Muscle layer of colon (tissue), 2 donors: ENCODE measurements around the gene ZNF132.
"Not testable (repeated sequence)": the region's sequence is repeated elsewhere in the genome, so short reads cannot be mapped to it uniquely, and the experiment has no call there.

Experiments
- H3K27ac ChIP-seq: one replicate; pipeline ENCODE4 v1.7.0; 2013; ENCODE audit warnings: low read depth, mild to moderate bottlenecking, low read length, moderate library complexity
- H3K27me3 ChIP-seq, 2 donors: one replicate each; pipeline ENCODE4 v1.7.0; 2013; ENCODE audit warnings: low read length in 2 of 2, mild to moderate bottlenecking in 2 of 2; ENCODE audit not compliant: insufficient read depth in 2 of 2, control insufficient read depth in 1 of 2
- H3K36me3 ChIP-seq: one replicate; pipeline ENCODE4 v1.7.0; 2013; ENCODE audit warnings: mild to moderate bottlenecking, low read length; ENCODE audit not compliant: insufficient read depth
- H3K4me1 ChIP-seq: one replicate; pipeline ENCODE4 v1.7.0; 2013; ENCODE audit warnings: mild to moderate bottlenecking, low read length; ENCODE audit not compliant: insufficient read depth
- H3K4me3 ChIP-seq, 2 donors: one replicate each; pipeline ENCODE4 v1.7.0; 2013; ENCODE audit warnings: low read length in 2 of 2, low read depth in 1 of 2, mild to moderate bottlenecking in 1 of 2, moderate library complexity in 1 of 2
- H3K9ac ChIP-seq: one replicate; pipeline ENCODE4 v1.7.0; 2013; ENCODE audit warnings: low read length
- H3K9me3 ChIP-seq: one replicate; pipeline ENCODE4 v1.7.0; 2013; ENCODE audit warnings: mild to moderate bottlenecking, low read length
- donor health status: abdominal sarcoma.
- donor health status: Adenocarcinoma of cecum.

The ZNF132 gene

DNA sequence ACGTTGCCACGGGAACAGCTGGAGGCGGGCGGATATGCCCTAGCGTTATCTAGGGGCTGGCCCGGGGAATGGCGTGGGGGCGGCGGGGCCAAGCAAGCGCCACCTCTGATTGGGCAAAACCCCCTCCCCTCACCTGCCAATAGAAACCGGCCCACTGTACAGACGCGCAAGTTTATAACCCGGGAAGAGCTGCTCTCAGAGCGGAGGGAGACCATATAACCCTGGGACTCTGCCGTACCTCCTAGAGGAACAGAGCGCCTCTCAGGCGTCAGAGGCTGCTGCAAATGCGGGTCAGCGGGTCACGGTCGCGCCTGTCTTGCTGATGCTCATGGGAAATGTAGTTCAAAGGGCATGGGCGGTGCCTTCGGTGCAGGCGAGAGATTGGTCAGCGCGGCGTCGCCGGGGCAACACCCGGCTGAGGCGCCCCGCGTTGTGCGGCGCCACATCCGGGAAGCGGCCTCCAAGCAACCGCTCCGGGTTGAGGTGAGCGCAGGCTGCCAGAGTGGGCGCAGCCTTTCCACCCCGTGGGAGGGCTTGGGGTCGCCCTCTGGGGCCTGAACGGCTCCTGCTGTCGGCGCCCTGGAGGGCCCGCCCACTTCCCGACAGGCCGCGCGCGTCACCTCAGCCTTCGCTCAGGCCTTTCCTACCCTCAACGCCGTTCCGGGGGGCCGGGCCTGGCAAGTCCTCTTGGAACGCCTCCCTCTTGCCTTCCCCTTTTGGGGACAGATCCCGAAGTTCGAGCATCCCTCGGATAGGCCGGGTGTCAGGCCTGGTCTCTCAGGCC lies 36.0 kb upstream of the ZNF132 start, which contains the start of gene ZNF446:
Gene ZNF446 (plus strand): TSS at position 639 of the 784 bp plus-strand sequence. CDS start 867 bp downstream, outside the sequence.
- no peaks in the 10 kb centered on the region for H3K27me3 ChIP-seq
- peak within 1 kb of the TSS; percentile 63 for H3K9ac ChIP-seq
- peaks cover 18% of the 10 kb centered on the region for H3K4me1 ChIP-seq
- peak within 1 kb of the TSS; percentile 53 for H3K27ac ChIP-seq
- no peaks in the 10 kb centered on the region for H3K9me3 ChIP-seq
- peaks cover 28% of the 10 kb centered on the region for H3K36me3 ChIP-seq
- H3K4me3 ChIP-seq: peak within 1 kb of the TSS; percentile 39 to 88

- Histone ChIP-seq H3K4me3 (peak overlapping the region; percentile 39 to 88), H3K9ac (peak overlapping the region; percentile 63), H3K27ac (peak overlapping the region; percentile 53), H3K27me3 (no peaks in the 10 kb centered on the region), H3K36me3 (peaks cover 23% of the 10 kb centered on the region), H3K4me1 (peaks cover 18% of the 10 kb centered on the region), H3K9me3 (no peaks in the 10 kb centered on the region)
These were observed 35.2 kb upstream of the ZNF132 start for GRCh38 chr19:58474997-58475713.

DNA sequence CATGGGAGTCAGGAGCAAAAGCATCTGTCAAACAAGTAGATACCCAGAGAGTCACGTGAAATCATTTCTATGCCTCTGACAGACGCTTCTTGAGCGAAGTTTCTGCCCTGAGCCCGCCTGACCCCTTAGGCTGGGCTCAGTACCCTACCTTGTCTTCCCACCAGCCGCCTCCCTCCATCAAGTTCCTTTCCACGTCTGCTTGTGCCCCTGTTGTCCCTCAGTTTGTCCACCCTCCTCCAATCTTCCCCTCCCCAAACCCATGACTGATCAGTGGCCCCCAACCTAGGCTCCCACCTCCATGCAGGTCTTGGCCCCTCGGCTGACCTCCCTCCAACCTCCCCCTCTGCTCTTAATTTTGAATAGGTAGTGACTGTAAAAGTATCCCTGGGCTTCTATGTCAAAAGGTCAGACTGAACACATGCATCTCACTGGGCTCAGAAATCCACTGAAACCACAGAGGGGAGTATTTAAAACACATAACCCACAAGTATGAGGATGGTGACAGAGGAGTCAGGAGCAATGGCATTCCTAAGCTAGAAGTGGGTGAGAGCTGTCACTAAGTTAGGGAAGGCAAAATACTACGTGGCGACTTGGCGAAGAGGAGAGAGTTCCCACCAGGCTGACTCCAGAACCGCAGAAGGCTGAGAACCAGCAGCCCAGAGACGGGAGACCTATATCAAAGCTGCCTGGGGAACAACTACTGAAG lies 34.5 kb upstream of the ZNF132 start:
- no peak overlapping the region for H3K27ac ChIP-seq
- H3K27me3 ChIP-seq: no peaks in the 10 kb centered on the region
- peaks cover 29% of the 10 kb centered on the region for H3K36me3 ChIP-seq
- H3K4me1 ChIP-seq: peaks cover 18% of the 10 kb centered on the region
- H3K9me3 ChIP-seq: no peaks in the 10 kb centered on the region
- no peak overlapping the region for H3K4me3 ChIP-seq
- H3K9ac ChIP-seq: no peak overlapping the region

GRCh38 chr19:58473775-58474174 lies 33.8 kb upstream of the ZNF132 start:
- H3K9ac ChIP-seq: no peak overlapping the region
- H3K36me3 ChIP-seq: peaks cover 31% of the 10 kb centered on the region
- H3K4me1 ChIP-seq: peaks cover 18% of the 10 kb centered on the region
- no peak overlapping the region for H3K27ac ChIP-seq
- no peaks in the 10 kb centered on the region for H3K27me3 ChIP-seq
- H3K9me3 ChIP-seq: no peaks in the 10 kb centered on the region
- no peak overlapping the region for H3K4me3 ChIP-seq

GRCh38 chr19:58471736-58472135 lies 31.8 kb upstream of the ZNF132 start:
- H3K27me3 ChIP-seq: no peaks in the 10 kb centered on the region
- H3K36me3 ChIP-seq: peaks cover 26% of the 10 kb centered on the region
- H3K4me1 ChIP-seq: peaks cover 20% of the 10 kb centered on the region
- no peaks in the 10 kb centered on the region for H3K9me3 ChIP-seq
- no peak overlapping the region for H3K4me3 ChIP-seq
- no peak overlapping the region for H3K9ac ChIP-seq
- H3K27ac ChIP-seq: no peak overlapping the region

- not testable (repeated sequence) for H3K9me3 ChIP-seq, H3K27me3 ChIP-seq, H3K9ac ChIP-seq, H3K4me3 ChIP-seq, H3K27ac ChIP-seq
- Histone ChIP-seq H3K4me1 (peaks cover 23% of the 10 kb centered on the region), H3K36me3 (peaks cover 26% of the 10 kb centered on the region)
These were observed 31.0 kb upstream of the ZNF132 start for GRCh38 chr19:58470837-58471543.

DNA sequence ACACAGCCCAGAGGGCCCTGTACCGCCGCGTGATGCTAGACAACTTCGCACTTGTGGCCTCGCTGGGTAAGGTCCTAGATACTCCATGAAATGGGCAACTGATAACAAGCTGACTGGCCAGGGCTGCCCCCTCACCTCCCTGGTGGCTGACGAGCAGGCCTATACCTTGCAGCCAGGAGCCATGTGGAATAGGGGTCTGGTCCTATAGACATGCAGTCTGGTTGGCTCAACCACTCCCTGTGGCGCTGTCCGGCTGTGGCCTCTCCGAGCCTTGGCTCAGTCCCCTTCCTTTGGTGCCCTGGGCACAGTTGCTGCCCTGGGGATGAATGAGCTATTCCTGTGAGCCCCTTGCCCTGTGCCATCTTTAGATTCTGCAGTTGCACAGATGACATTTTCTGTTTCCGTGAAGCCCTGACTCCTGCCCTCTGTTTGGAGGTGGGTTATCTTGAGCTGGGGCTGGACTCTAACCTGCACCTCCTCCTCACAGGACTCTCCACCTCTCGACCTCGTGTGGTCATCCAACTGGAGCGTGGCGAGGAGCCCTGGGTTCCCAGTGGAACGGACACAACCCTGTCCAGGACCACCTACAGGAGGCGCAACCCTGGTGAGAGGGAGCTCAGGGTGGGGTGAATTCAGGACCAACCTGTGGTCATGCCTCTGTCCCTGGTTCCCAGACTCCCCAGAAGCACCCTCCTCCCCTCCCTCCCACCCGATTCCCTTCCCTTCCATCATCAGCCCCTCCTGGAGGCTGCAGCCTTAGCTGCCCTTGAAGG lies 29.5 kb upstream of the ZNF132 start:
- Histone ChIP-seq H3K36me3 (peaks cover 26% of the 10 kb centered on the region), H3K27me3 (no peaks in the 10 kb centered on the region), H3K27ac (no peak overlapping the region), H3K4me3 (no peak overlapping the region), H3K4me1 (peaks cover 15% of the 10 kb centered on the region), H3K9me3 (no peaks in the 10 kb centered on the region), H3K9ac (no peak overlapping the region)

GRCh38 chr19:58468216-58468839 lies 28.4 kb upstream of the ZNF132 start:
- Histone ChIP-seq H3K36me3 (peaks cover 26% of the 10 kb centered on the region), H3K4me1 (peaks cover 15% of the 10 kb centered on the region), H3K9me3 (no peaks in the 10 kb centered on the region), H3K4me3 (peak overlapping the region in 1 of 2 donors; percentile 70), H3K9ac (no peak overlapping the region), H3K27me3 (no peaks in the 10 kb centered on the region), H3K27ac (no peak overlapping the region)

DNA sequence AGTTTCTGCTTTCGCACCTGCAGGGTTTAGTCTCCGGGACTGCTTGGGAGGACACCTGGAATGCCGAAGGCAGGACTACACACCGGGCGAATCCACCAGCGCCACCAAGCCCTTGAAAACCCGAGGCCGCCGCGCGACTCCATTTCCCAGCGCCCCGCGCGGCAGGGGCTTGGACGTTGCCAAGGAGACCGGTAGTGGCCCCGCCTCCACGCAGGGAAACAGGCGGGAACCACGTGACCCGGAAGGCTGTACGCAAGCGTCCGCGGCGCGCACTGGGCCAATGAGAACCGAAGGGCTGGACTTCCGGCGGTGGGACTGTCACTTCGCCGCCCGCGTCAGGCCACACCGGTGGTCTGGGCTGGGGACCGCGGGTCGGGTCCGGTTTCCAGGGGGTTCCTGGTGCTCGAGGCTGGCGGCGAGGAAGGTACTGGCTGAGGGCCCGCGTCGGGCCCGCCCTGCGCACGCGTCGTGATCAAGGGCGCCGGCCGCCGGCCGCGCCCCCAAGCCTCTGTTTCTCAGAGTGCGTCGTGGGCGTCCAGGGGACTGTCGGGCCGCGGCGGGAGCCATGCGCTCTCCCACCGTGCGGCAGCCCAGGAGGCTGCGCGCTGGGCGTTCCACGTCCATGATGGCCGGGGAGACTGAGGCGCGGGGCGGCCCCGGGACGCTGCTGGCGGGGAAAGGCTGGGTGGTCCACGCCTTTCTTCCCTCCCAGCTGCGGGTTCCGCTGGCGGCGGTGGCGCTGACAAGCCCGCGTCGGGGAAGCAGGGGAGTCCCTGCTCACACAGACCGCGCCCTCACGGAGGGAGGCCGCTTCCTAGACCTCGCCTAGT lies 27.0 kb upstream of the ZNF132 start, which contains the start of gene ZNF324:
Gene ZNF324 (plus strand): TSS at position 321 of the 830 bp plus-strand sequence. CDS start 2,106 bp downstream, outside the sequence.
- Histone ChIP-seq H3K4me1 (peaks cover 15% of the 10 kb centered on the region), H3K27ac (peak within 1 kb of the TSS; percentile 84), H3K9me3 (no peaks in the 10 kb centered on the region), H3K27me3 (no peaks in the 10 kb centered on the region), H3K9ac (peak within 1 kb of the TSS; percentile 33), H3K36me3 (peaks cover 14% of the 10 kb centered on the region), H3K4me3 (peak within 1 kb of the TSS; percentile 70 to 81)
